D721Med (cell line): ENCODE results near the gene RAD23A.

Experiments used
- DNase-seq: peaks from one replicate; pipeline ENCODE4 v3.0.0; 2011; ENCODE audit warnings: low spot score; ENCODE audit not compliant: insufficient read length
- FAIRE-seq: peaks from 2 replicates; lab custom pipeline; 2011; peaks lifted over from hg19 to GRCh38; lab: Jason Lieb, UNC
- TF ChIP-seq, protein P1 (sequence below): IDR thresholded peaks from 2 replicates; pipeline ENCODE4 v1.5.1; 2012; ENCODE audit warnings: mild to moderate bottlenecking, control low read depth; ENCODE audit not compliant: insufficient read depth; ENCODE audit errors: missing control alignments

RAD23A gene

DNA sequence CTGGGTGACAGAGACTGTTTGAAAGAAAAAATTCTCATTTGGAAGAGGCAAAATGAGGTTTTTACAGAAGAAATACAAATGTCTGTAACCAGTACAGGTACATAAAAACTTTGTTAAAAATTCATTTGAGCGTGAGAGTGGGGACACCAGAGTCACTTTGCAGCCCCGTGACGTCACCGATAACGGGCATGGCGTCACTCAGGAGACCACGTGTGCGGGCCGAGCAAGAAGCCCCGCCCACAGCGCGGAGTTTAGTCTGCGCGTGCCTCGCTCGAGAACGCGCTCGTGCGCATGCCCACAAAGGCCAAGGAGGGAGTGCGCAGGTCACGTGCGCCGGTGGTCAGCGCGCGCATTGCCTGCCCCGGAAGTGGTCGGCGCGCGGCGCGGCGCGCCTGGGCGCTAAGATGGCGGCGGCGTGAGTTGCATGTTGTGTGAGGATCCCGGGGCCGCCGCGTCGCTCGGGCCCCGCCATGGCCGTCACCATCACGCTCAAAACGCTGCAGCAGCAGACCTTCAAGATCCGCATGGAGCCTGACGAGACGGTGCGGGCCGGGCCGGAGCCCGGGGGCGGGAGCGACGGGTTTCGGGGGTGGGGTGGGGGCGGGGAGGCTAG is at the start of gene RAD23A:
Gene RAD23A, plus strand, starts transcription at position 384 of the 613 bp plus-strand sequence. Its CDS starts 87 bp downstream, at position 471.
- no peak for FAIRE-seq
- TF ChIP-seq, protein P1, sequence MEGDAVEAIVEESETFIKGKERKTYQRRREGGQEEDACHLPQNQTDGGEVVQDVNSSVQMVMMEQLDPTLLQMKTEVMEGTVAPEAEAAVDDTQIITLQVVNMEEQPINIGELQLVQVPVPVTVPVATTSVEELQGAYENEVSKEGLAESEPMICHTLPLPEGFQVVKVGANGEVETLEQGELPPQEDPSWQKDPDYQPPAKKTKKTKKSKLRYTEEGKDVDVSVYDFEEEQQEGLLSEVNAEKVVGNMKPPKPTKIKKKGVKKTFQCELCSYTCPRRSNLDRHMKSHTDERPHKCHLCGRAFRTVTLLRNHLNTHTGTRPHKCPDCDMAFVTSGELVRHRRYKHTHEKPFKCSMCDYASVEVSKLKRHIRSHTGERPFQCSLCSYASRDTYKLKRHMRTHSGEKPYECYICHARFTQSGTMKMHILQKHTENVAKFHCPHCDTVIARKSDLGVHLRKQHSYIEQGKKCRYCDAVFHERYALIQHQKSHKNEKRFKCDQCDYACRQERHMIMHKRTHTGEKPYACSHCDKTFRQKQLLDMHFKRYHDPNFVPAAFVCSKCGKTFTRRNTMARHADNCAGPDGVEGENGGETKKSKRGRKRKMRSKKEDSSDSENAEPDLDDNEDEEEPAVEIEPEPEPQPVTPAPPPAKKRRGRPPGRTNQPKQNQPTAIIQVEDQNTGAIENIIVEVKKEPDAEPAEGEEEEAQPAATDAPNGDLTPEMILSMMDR: no peak
- peak; percentile 91 for DNase-seq

DNA sequence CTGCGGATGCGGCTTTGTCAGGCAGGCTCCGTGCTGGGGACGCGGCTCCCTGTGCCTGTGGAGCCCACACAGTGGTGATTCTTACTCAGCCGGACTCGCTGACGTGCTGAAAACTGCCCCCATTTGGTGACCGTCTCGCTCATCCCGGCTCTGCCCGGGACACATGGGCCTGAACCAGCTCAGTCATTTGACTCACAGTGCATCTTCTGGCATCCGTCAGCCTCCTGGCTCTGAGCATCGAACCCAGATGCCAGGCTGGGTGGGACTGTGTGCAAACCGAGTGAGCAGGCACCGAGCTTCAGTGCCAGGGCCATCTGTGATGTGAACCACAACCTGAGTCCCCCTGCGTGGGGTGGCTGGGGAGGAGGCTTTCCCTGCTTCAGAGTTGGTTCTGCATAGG is 49.2 kb upstream of the RAD23A start:
- TF ChIP-seq, protein P1: no peak
- DNase-seq: no peak
- FAIRE-seq: no peak

DNA sequence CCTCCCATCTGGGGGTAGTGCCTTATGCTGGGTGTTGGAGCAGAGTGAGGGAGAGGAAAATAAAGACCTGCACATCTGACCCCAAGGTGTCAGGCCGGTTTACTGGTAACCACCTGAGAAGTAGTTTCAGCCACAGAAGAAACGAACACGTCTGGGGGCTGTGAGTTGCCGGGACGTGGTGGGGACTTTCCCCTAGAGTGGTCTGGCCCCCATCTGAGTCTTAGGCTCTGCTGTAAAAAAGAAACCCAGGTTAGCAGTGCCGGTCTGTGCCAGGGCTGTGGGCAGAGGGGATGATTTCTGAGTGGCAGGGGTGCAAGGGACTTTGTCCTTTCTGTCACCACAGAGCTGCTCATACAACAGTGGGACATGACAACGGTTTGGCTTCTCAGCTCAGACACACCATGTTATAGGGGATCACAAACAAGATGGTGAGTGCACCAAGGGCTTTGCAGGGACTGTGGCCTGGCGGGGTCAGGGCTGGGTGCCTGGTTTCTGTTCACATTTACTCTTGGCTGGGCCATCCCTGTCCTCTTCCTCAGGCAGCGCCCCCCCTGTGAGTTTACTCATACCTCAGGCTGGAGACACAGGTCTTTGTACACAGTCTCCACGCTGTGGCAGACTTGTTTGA is 45.7 kb upstream of the RAD23A start:
- TF ChIP-seq, protein P1: no peak

DNA sequence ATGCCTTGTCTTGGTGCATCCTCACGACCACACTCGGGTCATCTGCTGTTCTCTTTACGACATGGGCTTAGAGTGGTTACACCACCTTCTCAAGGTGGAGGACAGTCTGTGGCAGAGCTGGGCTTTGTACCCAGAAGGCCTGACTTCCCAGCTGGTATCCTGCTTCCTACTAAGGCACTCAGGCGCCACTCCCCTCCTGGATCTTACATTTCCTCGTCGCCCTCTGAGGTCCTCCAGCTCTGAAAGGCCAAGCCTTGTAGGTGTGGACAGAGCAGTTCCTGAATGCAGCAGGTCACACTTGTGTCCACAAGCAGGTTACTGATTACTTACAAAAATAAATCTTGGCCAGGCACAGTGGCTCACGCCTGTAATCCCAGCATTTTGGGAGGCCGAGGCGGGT is 38.5 kb upstream of the RAD23A start:
- TF ChIP-seq, protein P1: no peak
- FAIRE-seq: no peak

More for the DNA sequence above, 45.7 kb upstream of the RAD23A start:
- DNase-seq (no peak), FAIRE-seq (no peak)

DNA sequence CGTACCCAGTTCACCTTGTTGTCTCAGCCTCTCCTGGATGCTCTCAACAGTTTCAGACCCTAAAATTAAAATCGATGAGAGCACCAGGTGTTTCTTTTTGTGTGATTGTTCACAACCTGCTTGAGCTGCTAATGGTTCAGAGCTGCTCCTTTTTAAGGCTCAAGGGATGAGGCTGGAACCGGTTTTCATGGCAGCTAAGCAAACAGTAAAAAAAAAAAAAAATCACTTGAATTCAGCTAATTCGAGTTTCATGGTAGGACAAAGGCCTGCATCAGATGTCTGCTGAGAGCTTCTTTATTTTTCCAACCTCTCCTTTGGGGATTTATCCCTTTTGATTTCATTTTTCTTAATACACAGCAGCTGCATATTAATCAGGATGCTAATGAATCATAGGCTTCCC is 33.1 kb upstream of the RAD23A start:
- TF ChIP-seq, protein P1: no peak
- DNase-seq: no peak
- FAIRE-seq: no peak

More for the DNA sequence above, 38.5 kb upstream of the RAD23A start:
- no peak for DNase-seq

DNA sequence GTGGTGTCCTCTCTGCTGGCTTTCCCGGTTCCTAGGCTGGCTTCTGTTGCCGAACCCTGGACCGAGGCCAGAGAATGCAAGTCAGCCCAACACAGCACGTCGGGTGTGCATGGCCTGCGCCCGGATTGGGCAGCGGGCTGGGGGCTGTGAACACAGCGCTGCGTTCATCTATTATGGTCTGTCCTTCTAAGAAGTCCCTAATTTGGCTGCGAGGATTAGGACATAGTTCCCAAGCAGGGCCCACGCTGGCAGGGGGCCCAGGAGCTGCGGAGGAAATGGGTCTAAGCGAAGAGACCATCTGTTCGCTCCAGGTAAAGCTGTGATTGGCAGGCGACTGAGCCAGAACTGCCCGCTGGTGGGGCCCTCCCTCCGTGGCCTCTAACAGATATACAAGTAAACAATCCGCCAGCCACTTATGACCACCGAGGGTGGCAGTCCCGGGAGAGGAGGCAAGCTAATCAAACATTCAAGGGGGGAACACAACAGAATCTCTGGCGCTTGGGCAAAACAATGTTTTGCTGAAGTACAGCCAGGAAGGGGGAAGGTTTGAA is 32.6 kb upstream of the RAD23A start:
- FAIRE-seq (no peak), DNase-seq (peak; percentile 70)
- TF ChIP-seq, protein P1: no peak
